Stimulated activated CD8-positive, alpha-beta memory T cell treated with anti-CD3 and anti-CD28 coated beads, Interleukin-4, amount 100 ng/mL, for 48 hours (primary cell): ENCODE data around the gene MRPL28.
"Not testable (repeated sequence)": the region's sequence is repeated elsewhere in the genome, so short reads cannot be mapped to it uniquely, and the experiment has no call there.

Experiments used
- DNase-seq: peaks from one replicate; pipeline ENCODE4 v3.0.0-alpha.2; 2020

MRPL28 gene

DNA sequence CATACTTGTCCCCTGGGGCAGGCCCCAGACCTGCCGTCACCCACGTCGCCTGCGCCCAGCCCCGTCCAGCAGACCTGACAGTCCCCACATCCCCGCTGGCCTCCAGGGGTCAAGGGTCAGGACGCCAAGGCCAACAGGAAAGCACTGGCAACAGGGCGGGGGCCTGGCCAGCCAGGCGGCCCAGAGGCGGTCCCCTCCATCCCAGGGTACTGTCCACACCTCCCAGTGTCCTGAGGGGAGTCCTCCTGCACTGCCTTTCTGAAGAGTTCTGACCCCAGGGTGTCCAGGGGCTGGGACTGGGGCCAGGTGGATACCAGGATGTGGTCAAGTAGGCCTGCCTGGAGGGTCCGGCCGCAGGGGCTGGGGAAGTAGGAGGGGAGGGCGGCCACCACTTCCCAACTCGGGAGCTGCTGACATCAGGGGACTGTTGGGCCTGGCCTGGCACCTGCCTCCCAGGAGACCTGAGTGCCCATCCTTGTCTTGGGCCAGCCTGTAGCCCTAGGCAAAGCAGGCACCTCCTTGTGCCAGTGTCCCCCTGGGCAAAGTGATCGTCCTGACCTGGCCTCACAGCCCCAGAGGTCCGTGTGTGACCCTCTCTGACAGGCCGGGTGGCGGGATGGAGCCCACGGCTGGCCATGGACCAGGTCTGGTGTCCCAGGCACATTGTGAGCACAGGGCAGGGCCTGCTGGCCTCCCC is 11.1 kb downstream of the MRPL28 start:
- no peak for DNase-seq

DNA sequence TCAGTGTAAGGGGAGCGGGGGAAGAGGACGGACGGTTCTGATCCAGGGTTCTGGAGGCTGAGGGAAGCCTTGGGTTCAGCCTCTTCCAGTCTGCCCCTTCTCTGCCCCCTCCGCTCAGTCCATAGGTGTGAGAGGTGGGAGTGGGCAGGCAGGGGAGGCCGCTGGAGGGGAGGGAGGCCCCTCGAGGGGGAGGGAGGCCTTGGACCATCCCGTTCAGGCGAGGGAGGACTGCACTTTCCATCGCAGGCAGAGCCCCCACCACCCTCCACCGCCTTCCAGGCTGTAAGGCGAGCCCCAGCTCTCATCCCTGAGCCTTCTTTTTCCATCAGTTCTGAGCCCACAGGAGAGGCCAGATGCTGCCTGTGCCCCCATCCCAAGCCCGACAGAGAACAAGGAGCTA is 13.6 kb downstream of the MRPL28 start:
- DNase-seq: no peak

DNA sequence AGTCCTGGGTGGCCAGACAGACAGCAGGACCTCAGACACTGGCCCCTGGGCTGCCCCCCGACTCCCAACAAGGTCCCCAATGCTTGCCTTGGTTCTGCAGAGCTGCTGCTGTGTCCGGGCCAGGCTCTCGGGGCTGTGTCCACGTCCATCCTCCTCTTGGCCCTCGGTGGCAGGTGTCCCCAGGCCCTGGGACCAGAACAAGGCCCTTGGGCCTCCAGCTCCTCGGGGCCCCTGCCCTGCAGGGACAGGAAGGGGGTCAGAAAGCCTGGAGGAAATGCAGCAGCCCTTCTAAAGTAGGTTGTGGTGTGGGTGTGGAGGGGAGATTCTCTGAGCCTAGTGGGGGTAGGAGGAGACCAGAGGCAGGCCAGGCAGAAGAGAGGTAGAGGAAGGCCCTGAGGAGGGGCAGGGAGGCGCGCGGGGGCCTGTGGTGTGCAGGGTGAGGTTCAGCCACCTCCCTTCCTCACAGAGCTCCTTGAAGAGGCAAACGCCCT is 15.3 kb downstream of the MRPL28 start:
- no peak for DNase-seq

DNA sequence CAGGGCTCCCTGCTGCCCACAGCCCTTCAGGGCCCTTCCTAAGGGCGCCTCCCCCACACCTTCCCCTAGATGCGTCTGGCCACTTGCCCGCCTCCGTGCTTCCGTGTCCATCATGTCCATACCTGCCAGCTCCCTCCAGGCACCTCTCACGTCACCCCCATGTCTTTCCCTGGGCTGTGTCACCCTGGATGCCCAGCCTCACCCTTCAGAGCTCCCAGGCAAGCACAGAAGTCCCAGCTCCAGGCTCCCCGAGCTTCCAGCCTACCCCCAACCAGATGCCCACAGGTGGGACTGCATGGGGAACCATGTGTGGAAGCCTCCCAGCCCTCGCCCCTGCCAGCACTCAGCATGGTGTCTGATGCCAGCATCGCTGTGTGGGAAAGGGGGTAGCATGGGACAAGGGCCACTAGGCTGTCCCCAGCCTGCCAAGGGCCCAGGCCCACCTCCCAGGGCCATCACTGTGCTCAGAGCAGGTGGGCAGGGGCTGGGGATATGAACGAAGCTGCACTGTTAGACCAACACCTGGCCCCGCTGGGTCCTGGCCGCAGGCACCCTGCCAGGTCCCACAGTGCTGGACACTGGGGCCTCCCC is 16.0 kb downstream of the MRPL28 start:
- no peak for DNase-seq

DNA sequence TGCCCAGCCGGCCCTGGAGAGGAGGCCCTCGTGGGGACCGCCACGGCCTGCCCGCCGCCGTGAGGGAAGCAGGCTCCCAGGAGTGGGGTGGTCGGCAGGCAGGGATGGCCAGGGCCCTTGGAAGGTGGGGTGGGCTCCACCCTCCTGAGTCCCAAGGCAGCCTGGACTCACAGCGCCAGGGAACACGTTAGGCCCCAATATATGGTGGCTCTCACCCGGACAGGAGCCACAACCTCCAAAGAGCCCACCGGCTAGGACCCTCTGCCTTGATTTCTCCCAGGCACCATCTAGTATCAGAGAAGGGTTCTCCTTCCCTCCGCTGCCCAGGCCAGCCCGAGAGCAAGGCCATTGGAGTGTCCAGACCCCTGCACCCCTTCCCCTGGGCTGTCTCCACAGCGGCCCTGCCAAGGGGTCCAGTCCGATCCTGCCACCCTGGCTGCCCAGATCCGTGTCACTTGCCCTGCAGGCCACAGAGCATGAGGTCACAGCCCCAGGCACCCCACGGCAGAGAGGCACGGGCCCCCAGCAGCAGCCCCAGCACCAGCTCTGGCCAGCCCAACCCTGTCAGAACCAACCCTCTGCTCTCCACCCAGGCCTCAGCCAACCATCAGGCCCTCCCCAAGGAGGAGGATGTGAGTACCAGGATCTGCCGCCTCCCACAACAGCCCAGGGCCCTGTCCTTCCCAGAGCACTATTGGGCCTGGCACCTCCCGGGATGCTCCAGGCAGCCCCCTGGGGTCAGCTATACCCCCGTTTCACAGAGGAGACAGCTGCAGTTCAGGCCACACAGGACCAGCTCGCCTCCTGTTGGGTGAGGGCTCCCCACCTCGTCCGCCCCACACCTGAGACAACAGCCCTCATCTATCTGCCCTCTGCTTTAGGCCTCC is 16.7 kb downstream of the MRPL28 start:
- no peak for DNase-seq

- peak; percentile 100 for DNase-seq
Observed at GRCh38 chr16:352547-353403, 17.6 kb downstream of the MRPL28 start, which contains the start of gene AXIN1. Gene AXIN1, minus strand, starts transcription at chr16:352723. Its CDS starts 5,698 bp downstream, at chr16:347025.

DNA sequence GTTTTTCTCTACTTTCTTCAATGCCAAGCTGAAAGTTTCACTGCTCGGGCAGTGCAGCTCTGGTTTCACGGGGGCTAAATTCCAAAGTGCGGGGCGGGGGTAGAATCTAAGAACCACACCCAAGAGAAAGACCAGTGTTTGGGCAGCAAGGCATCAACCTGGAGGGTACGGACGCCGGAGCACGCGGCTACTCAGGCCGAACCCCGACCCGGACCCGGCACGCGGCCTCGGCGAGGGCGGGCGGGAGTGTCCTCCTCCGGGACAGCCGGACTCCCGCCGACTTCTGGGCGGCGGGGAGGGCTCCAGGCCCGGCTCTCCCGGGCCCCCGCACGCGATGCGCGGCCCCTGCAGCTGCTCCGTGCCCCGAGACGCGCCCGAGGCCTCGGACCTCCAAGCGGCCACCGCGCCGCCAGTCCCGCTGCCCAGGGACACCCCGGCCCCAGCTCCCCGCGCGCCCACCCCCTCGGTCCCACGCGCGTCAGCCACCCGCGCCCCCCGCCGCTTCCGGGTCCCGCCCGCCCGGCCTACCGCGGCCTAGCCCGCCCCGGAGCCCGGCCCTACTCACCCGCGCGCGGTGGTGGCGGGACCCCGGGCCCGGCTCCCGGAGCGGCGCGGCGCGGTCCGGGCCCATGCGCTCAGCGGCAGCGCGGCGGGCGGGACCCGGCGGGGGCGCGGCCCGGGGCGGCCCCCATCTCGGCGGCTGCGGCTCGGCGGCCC is 18.4 kb downstream of the MRPL28 start:
- no peak for DNase-seq

GRCh38 chr16:350203-350602 is 20.1 kb downstream of the MRPL28 start:
- no peak for DNase-seq

DNA sequence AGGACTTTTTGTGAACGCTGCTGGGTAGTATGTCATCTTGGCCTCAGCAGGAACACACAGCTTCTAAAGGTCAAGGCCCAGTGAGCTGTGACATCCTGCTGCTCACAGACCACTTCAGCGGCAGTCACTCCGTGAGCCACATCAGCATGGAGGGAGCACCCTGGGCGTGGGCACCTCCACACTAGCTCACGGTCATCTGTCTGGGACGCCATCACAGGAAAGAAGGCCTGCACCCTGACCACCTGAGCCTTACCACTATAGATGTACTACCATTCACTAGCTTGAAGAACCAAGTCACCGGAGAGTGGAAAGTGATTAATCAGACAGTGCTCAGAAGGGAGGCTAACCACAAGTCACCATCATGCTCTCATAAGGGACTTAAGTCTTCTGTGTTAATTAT is 21.1 kb downstream of the MRPL28 start:
- DNase-seq: no peak

- DNase-seq: not testable (repeated sequence)
Observed at GRCh38 chr16:348495-348894, 21.8 kb downstream of the MRPL28 start.

- no peak for DNase-seq
Observed at GRCh38 chr16:347203-347602, 23.1 kb downstream of the MRPL28 start.

GRCh38 chr16:346587-346986 is 23.8 kb downstream of the MRPL28 start:
- no peak for DNase-seq

DNA sequence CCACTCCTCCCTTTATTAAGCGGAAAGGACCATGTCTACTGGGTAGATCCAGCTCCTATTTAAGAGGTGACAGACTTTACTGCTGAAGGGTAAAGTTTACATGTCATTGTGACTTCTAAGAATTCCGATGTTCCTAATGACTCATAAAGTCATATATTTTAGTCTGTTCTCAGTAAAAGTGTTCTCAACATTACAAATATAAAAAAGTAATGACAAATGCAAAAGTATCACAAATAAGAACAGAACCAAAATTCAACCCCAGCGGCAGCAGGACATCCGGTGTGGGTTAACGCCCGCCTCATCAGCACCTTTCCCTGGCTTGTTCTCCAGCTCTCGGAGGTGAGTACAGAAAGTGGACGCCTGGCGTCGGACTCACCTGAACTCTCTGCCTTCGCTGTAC is 24.6 kb downstream of the MRPL28 start:
- no peak for DNase-seq

GRCh38 chr16:342455-343213 is 27.7 kb downstream of the MRPL28 start:
- DNase-seq: no peak

DNA sequence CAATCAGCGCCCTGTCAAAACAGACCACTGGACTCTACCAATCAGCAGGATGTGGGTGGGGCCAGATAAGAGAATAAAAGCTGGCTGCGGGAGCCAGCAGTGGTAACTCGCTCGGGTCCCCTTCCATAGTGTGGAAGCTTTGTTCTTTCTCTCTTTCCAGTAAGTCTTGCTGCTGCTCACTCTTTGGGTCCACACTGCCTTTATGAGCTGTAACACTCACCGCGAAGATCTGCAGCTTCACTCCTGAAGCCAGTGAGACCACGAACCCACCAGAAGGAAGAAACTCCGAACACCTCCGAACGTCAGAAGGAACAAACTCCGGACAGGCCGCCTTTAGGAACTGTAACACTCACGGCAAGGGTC is 28.4 kb downstream of the MRPL28 start:
- not testable (repeated sequence) for DNase-seq

- DNase-seq: not testable (repeated sequence)
Observed at GRCh38 chr16:341095-341973, 29.0 kb downstream of the MRPL28 start.

DNA sequence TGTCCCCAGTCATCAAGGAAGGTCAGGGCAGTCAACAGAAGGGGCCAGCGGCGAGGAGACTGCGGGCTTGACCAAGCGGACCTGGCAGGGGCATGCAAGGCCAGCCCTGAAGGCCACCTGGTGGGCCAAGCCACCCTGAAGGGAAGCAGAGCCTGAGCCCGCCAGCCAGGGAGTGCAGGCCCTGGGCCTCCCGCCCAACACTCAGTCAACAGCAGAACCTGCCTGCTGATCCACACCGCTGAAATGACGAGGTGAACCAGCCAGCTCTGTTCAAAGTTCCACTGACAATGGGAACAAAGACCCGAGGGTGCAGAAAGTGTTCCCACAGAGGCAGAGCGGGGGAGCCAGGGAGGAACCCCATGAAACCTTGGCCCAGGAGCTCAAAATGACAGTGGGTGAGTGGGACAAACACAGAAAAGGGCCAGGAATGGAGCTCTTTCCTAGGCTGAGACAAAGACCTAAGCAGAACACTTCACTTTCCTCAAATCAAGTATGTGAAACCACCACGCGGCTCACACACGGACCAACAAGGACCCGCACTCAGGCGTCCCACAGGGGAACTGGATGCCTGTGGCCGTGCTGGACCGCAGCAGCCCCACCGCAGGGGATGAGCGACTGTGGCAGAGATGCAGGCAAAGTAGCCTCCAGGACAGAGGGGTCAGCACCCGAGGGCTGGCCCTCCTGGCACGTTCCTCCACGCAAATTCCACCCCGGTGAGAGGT is 29.8 kb downstream of the MRPL28 start:
- DNase-seq: no peak

DNA sequence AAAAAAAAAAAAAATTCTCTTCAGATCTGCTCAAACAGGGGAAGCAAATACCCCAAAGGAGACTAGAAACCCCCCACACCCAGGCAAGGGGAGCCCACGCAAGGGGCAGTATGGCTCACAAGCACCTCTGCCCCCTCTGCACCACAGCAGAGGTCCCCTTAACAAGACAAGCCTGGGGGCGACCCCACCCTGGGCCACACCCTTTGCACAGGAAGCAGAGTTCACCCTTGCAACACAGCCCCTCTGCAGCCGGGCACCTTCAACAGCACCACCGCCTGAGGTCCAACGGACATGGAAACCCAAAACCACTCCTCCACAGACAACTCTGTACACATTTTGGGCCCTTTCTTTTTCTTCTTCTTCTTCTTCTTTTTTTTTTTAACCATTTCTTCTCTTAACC is 30.7 kb downstream of the MRPL28 start:
- no peak for DNase-seq

DNA sequence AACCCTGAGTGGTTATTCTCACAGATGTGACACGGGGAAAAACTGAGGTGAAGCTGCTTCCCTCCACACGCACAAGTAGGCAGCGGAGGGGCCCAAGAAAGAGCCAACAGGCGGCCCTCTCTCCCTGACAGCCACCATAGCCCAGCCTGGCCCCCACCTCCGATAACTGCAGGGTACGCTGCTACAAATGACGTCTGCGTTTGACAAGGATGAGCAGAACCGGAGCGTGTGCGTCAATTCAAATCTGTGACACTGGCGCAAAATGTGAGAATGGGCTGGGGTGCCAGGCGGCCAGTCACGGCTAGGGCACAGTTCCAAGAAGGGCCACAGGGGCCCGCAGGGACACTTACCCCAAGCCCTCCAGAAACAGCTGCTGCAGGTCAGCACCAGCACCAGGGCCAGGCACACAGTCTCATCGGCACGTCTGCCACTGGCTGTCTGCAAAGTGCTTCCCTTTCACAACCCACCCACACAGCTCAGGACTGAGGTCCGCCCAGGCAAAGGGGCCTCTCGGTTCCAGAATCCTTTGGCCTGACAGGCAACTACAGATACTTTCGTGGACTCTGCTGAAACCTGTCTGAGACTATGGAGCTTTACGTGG is 32.3 kb downstream of the MRPL28 start:
- no peak for DNase-seq
